MCF 10A (cell line): ENCODE measurements around the gene EPB41. TPM values are rescaled to one million over a fixed set of nuclear protein-coding genes. Genes with fewer than 3 reads are reported as not detected.

Experiments
- BruUV-seq: library from RNA; stranded (reverse); fragments of 400-500 nt; replicated peaks from 2 replicates; lab custom pipeline; 2021; lab: Mats Ljungman, UMichigan
- CTCF ChIA-PET: fragments of 300-600 bp; sonication (Branson Sonifier 250); formaldehyde crosslinking; extraction: SDS; loops from one replicate; lab custom pipeline; 2021; ENCODE audit warnings: antibody characterized with exemption, inconsistent platforms; lab: Yijun Ruan, JAX
- POLR2A ChIA-PET: fragments of 300-600, 350-650 bp; sonication (Branson Sonifier 250); formaldehyde crosslinking; extraction: SDS; loops from one replicate; lab custom pipeline; 2020; ENCODE audit warnings: antibody characterized with exemption, inconsistent platforms; lab: Yijun Ruan, JAX
- DNase-seq: peaks from one replicate; pipeline ENCODE4 v3.0.0-alpha.2; 2018; ENCODE audit not compliant: unreplicated experiment
- H3K27ac Mint-ChIP-seq: one replicate; pipeline ENCODE4 v1.8.0; 2022; ENCODE audit warnings: mild to moderate bottlenecking, low read depth, mixed read lengths; ENCODE audit not compliant: unreplicated experiment
- H3K27me3 Mint-ChIP-seq: one replicate; pipeline ENCODE4 v1.8.0; 2022; ENCODE audit warnings: mixed read lengths; ENCODE audit not compliant: insufficient read depth, unreplicated experiment
- H3K36me3 Mint-ChIP-seq: one replicate; pipeline ENCODE4 v1.8.0; 2022; ENCODE audit warnings: mild to moderate bottlenecking, moderate library complexity, mixed read lengths; ENCODE audit not compliant: insufficient read depth, unreplicated experiment
- H3K4me1 Mint-ChIP-seq: one replicate; pipeline ENCODE4 v1.8.0; 2022; ENCODE audit warnings: mixed read lengths; ENCODE audit not compliant: insufficient read depth, unreplicated experiment
- H3K4me3 Mint-ChIP-seq: one replicate; pipeline ENCODE4 v1.8.0; 2022; ENCODE audit warnings: mild to moderate bottlenecking, moderate library complexity, mixed read lengths; ENCODE audit not compliant: unreplicated experiment
- H3K9me3 Mint-ChIP-seq: one replicate; pipeline ENCODE4 v1.8.0; 2022; ENCODE audit warnings: mixed read lengths; ENCODE audit not compliant: unreplicated experiment
- intact Hi-C: fragments of 100-400 bp; cut with micrococcal nuclease; formaldehyde crosslinking; loops from 2 replicates; pipeline ENCODE4 v1.14.1; 2022
- total RNA-seq: library from RNA; stranded (reverse); gene quantifications from 2 replicates; pipeline ENCODE4 v1.2.3, GENCODE V29; 2022
- TF ChIP-seq, protein P1 (sequence below): fragments of 200-600 bp; IDR thresholded peaks from one replicate; pipeline ENCODE4 v1.8.0; 2022; ENCODE audit warnings: antibody characterized with exemption, mild to moderate bottlenecking; ENCODE audit not compliant: unreplicated experiment

The EPB41 gene
- total RNA-seq, 1 experiment from 2014 or later, result 15.0 TPM

DNA sequence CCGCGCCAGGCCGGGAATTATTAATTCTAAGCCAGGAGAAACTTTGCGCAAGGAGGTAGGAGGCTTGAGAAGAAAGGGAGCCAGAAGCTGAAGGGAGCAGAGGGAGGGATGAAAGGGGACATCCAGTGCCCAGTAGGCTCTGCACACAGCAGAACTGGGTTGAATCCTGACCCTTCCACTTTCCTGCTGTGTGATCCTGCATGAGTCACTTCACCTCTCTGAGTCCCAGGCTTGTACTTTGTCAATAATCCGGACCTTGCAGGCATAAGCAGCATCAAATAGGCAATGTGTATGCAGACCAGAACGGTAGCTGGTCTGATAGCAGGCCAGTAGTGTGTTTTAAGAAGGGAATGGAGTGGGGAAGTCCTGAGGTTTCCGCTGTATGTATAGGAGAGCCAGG, 25.5 kb upstream of the EPB41 start:
- POLR2A ChIA-PET, result no interaction called here
- DNase-seq, result no peak
- peaks cover 16% of the 10 kb centered on the region for H3K36me3 Mint-ChIP-seq
- no TSS peak for BruUV-seq
- TF ChIP-seq, protein P1, sequence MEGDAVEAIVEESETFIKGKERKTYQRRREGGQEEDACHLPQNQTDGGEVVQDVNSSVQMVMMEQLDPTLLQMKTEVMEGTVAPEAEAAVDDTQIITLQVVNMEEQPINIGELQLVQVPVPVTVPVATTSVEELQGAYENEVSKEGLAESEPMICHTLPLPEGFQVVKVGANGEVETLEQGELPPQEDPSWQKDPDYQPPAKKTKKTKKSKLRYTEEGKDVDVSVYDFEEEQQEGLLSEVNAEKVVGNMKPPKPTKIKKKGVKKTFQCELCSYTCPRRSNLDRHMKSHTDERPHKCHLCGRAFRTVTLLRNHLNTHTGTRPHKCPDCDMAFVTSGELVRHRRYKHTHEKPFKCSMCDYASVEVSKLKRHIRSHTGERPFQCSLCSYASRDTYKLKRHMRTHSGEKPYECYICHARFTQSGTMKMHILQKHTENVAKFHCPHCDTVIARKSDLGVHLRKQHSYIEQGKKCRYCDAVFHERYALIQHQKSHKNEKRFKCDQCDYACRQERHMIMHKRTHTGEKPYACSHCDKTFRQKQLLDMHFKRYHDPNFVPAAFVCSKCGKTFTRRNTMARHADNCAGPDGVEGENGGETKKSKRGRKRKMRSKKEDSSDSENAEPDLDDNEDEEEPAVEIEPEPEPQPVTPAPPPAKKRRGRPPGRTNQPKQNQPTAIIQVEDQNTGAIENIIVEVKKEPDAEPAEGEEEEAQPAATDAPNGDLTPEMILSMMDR, result no peak
- H3K27ac Mint-ChIP-seq, result no peak overlapping the region
- intact Hi-C loops, result loop anchor here (10.0 kb wide), 1 partner anchor 1816 kb away; no protein-coding TSS in a partner anchor
- H3K27me3 Mint-ChIP-seq, result no peaks in the 10 kb centered on the region
- H3K4me1 Mint-ChIP-seq, result peaks cover 34% of the 10 kb centered on the region
- peak overlapping the region; percentile 95 for H3K4me3 Mint-ChIP-seq
- CTCF ChIA-PET, result interaction anchor here (1.4 kb wide), 1 partner anchor 145 kb away, joined by 4 read pairs; no protein-coding TSS in a partner anchor
- H3K9me3 Mint-ChIP-seq, result no peaks in the 10 kb centered on the region

DNA sequence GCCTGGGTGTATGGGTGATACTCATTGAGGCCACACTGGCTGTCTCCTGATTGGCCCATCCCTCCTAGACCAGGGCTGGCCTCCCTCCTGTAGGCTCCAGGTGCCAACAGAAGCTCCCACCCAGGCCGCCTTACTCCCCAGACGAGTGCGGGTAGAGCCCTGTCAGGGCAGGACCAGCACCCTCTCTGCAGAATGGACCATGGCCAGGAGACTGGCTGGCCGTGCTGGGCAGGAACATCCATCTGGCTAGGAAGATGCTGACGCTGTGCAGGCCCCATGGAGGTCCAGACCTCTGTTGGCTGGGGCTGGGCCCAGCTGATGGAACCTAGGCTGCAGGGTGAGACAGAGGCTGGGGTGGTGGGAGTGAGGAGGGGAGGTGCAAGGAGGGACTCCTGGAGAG, 25.0 kb upstream of the EPB41 start:
- DNase-seq, result no peak
- Mint-ChIP-seq H3K36me3 (peaks cover 20% of the 10 kb centered on the region), H3K27me3 (no peaks in the 10 kb centered on the region), H3K4me3 (no peak overlapping the region), H3K9me3 (no peaks in the 10 kb centered on the region), H3K4me1 (peaks cover 34% of the 10 kb centered on the region), H3K27ac (no peak overlapping the region)
- no TSS peak for BruUV-seq
- TF ChIP-seq, protein P1, result no peak
- ChIA-PET POLR2A (interaction anchor here (2.2 kb wide), 1 partner anchor 25 kb away, joined by 4 read pairs; the partner anchor contains the start of gene EPB41), CTCF (no interaction called here)
- intact Hi-C loops, result loop anchor here (10.0 kb wide), 1 partner anchor 1815 kb away; no protein-coding TSS in a partner anchor

DNA sequence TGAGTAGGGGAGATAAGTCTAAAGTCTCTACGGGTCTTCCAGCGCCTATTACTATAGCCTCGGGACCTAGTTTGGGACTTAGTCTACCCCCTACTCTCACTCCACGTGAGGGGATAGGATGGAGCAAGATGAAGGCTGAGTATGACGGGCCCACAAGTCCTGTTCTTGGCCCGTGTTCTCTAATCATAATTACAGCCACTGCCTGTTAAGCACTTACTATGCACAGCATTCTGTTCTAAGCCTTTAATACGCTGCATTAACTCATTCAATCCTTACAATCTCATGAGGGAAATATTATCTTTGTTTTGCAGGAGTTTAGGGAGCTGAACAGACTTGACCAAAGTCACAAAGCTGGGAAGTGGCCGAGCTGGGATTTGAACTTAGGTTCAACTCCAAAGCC, 23.9 kb upstream of the EPB41 start:
- intact Hi-C loops, result no loop called here
- peaks cover 23% of the 10 kb centered on the region for H3K36me3 Mint-ChIP-seq
- no peak overlapping the region for H3K27ac Mint-ChIP-seq
- H3K4me1 Mint-ChIP-seq, result peaks cover 24% of the 10 kb centered on the region
- ChIA-PET POLR2A (interaction anchor here (0.6 to 2.2 kb wide), 2 partner anchors 24 to 291 kb away, joined by 3 to 4 read pairs; partner anchors contain the start of genes EPB41 and SRSF4), CTCF (interaction anchor here (0.6 to 1.4 kb wide), 5 partner anchors 9 to 1835 kb away, joined by 3 to 7 read pairs (median 3); no protein-coding TSS in a partner anchor)
- no peak overlapping the region for H3K4me3 Mint-ChIP-seq
- H3K9me3 Mint-ChIP-seq, result no peaks in the 10 kb centered on the region
- DNase-seq, result no peak
- TF ChIP-seq, protein P1, result no peak
- no peaks in the 10 kb centered on the region for H3K27me3 Mint-ChIP-seq
- no TSS peak for BruUV-seq

DNA sequence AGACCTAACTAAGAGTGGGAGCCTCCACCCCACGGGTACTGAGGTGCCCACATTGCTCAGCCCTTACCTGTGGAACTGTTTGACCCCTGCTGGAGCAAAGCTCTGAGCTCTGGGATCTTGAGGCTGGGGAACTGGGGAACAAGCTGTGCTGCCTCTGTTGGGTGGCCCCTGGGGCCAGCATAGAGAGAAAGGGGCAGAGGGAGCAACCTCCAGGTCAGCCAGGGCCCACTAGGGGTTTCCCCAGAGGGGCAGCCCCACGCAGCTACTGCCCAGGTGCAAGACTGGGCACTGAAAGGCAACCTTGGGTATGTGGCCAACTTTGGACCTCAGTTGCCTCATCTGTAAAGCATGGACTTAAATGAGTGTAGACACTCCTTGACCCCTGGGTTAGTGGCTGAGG, 23.5 kb upstream of the EPB41 start:
- DNase-seq, result no peak
- BruUV-seq, result no TSS peak
- TF ChIP-seq, protein P1, result no peak
- no peak overlapping the region for H3K4me3 Mint-ChIP-seq
- no peak overlapping the region for H3K27ac Mint-ChIP-seq
- no peaks in the 10 kb centered on the region for H3K27me3 Mint-ChIP-seq
- ChIA-PET CTCF (interaction anchor here (0.6 to 1.4 kb wide), 5 partner anchors 9 to 1835 kb away, joined by 3 to 7 read pairs (median 3); no protein-coding TSS in a partner anchor), POLR2A (interaction anchor here (0.6 to 2.2 kb wide), 2 partner anchors 23 to 291 kb away, joined by 3 to 4 read pairs; partner anchors contain the start of genes EPB41 and SRSF4)
- peaks cover 20% of the 10 kb centered on the region for H3K4me1 Mint-ChIP-seq
- peaks cover 23% of the 10 kb centered on the region for H3K36me3 Mint-ChIP-seq
- intact Hi-C loops, result no loop called here
- no peaks in the 10 kb centered on the region for H3K9me3 Mint-ChIP-seq
